PFSK-1 (cell line): ENCODE results near the gene EIF4E2.

Source experiments
- FOXP2 ChIP-seq: optimal IDR thresholded peaks from 2 replicates; pipeline ENCODE3; 2011; ENCODE audit warnings: borderline replicate concordance, control low read depth, inconsistent platforms; ENCODE audit not compliant: insufficient read depth; ENCODE audit errors: extremely low read length, extremely low read depth
- POLR2AphosphoS5 ChIP-seq: IDR thresholded peaks from 2 replicates; pipeline ENCODE4 v1.6.1; 2012; ENCODE audit warnings: low read depth, mild to moderate bottlenecking, control low read depth, low read length, moderate library complexity
- SIN3A ChIP-seq: IDR thresholded peaks from 2 replicates; pipeline ENCODE4 v1.6.1; 2012; ENCODE audit warnings: mild to moderate bottlenecking, low read length, moderate library complexity, borderline replicate concordance; ENCODE audit not compliant: insufficient read depth
- TAF1 ChIP-seq: IDR thresholded peaks from 2 replicates; pipeline ENCODE4 v1.6.1; 2012; ENCODE audit warnings: low read length, control low read depth, borderline replicate concordance; ENCODE audit not compliant: insufficient read depth
- TF ChIP-seq, protein P1 (sequence below), 2 experiments: IDR thresholded peaks; 2 replicates each; pipeline versions ENCODE4 v1.6.1 to v1.8.0; 2011 to 2012; ENCODE audit warnings: low read depth in 2 of 2, low read length in 2 of 2, control low read depth in 1 of 2, inconsistent platforms in 1 of 2, mild to moderate bottlenecking in 1 of 2, moderate library complexity in 1 of 2; ENCODE audit not compliant: insufficient read depth in 1 of 2

EIF4E2 gene

DNA sequence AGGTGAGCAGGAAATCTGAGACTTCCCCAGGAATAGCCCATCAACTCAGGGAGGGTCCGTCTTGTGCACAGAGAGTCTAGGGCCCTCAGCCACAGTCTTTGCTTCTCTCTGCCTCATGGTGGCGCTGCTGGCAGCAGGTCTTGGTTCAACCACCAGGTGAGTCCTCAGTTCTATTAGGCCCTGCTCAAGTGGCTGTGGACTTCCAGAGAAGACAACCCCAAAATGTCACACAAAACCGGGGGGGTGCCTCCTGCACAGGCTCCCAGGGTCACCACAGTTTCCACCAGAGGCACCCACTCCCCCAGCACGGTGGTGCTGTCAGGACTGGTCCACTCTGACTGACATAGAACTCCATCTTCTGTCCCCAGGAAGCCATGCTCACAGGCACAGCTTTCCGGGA lies 13.4 kb upstream of the EIF4E2 start:
- TF ChIP-seq SIN3A (no peak), FOXP2 (no peak)

DNA sequence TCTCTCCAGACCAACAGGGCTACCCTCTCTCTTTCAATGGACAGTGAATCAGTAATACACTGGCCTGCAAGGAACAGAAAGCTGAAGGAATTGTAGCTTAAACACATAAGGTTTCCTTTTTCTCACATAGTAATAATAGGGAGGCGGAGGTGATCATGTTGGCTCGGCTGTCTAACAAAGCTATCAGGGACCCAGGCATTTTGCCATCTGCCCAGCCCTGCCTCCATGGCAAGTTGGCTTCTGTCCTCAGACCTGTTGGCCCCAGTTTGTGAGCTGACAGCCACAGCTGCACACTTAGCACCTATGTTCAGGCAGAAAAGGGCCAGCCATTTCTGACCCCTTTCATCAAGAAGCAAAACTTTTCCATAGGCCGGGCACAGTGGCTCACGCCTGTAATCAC lies 13.0 kb upstream of the EIF4E2 start:
- TF ChIP-seq FOXP2 (no peak), TAF1 (no peak)

- TF ChIP-seq FOXP2 (no peak), POLR2AphosphoS5 (no peak), TAF1 (no peak), SIN3A (no peak)
- TF ChIP-seq, protein P1, sequence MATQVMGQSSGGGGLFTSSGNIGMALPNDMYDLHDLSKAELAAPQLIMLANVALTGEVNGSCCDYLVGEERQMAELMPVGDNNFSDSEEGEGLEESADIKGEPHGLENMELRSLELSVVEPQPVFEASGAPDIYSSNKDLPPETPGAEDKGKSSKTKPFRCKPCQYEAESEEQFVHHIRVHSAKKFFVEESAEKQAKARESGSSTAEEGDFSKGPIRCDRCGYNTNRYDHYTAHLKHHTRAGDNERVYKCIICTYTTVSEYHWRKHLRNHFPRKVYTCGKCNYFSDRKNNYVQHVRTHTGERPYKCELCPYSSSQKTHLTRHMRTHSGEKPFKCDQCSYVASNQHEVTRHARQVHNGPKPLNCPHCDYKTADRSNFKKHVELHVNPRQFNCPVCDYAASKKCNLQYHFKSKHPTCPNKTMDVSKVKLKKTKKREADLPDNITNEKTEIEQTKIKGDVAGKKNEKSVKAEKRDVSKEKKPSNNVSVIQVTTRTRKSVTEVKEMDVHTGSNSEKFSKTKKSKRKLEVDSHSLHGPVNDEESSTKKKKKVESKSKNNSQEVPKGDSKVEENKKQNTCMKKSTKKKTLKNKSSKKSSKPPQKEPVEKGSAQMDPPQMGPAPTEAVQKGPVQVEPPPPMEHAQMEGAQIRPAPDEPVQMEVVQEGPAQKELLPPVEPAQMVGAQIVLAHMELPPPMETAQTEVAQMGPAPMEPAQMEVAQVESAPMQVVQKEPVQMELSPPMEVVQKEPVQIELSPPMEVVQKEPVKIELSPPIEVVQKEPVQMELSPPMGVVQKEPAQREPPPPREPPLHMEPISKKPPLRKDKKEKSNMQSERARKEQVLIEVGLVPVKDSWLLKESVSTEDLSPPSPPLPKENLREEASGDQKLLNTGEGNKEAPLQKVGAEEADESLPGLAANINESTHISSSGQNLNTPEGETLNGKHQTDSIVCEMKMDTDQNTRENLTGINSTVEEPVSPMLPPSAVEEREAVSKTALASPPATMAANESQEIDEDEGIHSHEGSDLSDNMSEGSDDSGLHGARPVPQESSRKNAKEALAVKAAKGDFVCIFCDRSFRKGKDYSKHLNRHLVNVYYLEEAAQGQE (IDR thresholded peaks at IDR 0.05; ENCODE audit: insufficient read depth in 1 of 2, low read depth in 2 of 2, low read length in 2 of 2) = no peak
Observed at GRCh38 chr2:232538671-232539070, 11.8 kb upstream of the EIF4E2 start.

DNA sequence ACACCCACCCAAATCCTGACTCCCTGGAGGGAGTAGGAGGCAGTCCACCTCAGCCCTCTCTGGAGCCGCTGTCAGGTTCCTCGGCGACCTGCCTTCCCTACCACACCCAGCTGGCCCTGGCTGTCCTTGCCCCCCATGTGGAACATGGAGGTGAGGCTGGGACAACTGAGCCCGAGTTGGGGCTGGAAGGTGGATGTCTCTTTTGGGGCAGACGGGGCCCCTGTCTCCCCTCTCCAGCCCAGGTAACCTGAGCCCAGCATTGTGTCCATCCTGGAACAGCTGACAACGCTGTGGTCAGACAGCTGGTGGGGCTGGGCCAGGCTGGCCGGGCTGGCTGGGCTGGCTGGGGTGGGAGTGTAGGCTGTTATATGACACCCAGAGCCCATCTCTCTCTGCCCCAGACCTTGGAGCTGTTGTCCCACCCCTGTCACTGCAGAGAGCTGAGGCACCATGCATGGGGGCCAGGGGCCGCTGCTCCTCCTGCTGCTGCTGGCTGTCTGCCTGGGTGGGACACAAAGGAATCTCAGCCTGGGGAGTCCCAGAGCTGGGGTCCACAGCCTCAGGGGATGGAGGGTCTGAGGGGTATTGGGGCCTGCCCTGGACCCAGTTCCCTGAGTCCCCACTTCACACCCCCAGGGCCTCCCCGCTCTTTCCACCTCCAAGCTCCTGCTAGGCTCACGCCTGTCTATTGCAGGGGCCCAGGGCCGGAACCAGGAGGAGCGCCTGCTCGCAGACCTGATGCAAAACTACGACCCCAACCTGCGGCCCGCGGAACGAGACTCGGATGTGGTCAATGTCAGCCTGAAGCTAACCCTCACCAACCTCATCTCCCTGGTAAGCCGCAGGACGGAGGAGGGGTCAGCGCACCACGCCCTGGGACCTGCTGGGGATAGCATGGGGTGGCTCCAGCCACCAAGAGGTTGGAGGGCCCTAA lies 10.9 kb upstream of the EIF4E2 start, which contains the start of gene CHRNG:
TSS of gene CHRNG (plus strand) at position 395 of the 934 bp plus-strand sequence. CDS start at position 451, 56 bp downstream.
- TF ChIP-seq POLR2AphosphoS5 (no peak), SIN3A (no peak)

DNA sequence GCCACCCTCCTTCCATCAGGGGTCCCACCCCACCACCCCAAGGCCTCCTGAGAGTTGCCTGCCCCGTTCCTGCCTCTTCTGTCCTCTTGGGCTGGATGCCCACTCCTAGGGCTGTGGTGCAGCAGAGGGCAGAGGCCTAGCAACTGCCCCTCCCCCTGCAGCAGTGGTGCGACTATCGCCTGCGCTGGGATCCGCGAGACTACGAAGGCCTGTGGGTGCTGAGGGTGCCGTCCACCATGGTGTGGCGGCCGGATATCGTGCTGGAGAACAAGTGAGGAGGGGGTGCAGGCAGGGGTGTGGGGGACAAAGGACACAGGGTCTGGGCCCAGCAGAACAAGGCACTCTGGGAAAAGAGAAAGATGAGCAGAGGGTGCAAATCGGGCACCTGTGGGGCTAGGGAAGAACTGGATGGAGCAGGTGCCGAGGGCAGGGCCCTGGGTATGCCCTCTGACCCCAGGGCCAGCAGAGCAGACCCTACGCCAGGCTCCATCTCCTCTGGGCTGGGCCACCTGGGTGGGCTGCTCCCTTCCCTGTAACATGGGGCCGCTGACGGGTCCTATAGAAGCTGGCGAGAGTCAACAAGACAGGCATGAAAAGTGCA lies 9.9 kb upstream of the EIF4E2 start:
- TF ChIP-seq POLR2AphosphoS5 (no peak), SIN3A (no peak), TAF1 (no peak), FOXP2 (no peak)
- TF ChIP-seq, protein P1 (IDR thresholded peaks at IDR 0.05; ENCODE audit: insufficient read depth in 1 of 2, low read depth in 2 of 2, low read length in 2 of 2) = no peak

- no peak for TF ChIP-seq TAF1
Observed at GRCh38 chr2:232541195-232541960, 9.1 kb upstream of the EIF4E2 start.

- TF ChIP-seq FOXP2 (no peak), SIN3A (no peak), POLR2AphosphoS5 (no peak), TAF1 (no peak)
- TF ChIP-seq, protein P1 (IDR thresholded peaks at IDR 0.05; ENCODE audit: insufficient read depth in 1 of 2, low read depth in 2 of 2, low read length in 2 of 2) = no peak
Observed at GRCh38 chr2:232541961-232542714, 8.4 kb upstream of the EIF4E2 start.
